K562 (cell line): ENCODE measurements around the gene PAIP1. TPM values are rescaled to one million over a fixed set of nuclear protein-coding genes. Genes with fewer than 3 reads are reported as not detected.
A peak's percentile ranks its signal among the peaks of the same experiment; 100 is the strongest.

ENCODE experiments used
- ATAC-seq: fragments of 200-7000 bp; cut with Tn5 transposase; 3 replicates; pipeline ENCODE4 v1.9.1; 2020; ENCODE audit warnings: moderate library complexity
- BruUV-seq: library from RNA; stranded (reverse); fragments of 400-500 nt; replicated peaks from 2 replicates; lab custom pipeline; 2021; lab: Mats Ljungman, UMichigan
- CTCF ChIA-PET: fragments of 300-600 bp; formaldehyde crosslinking; extraction: SDS; loops from one replicate; lab custom pipeline; 2021; ENCODE audit warnings: low intra/inter-chr PET ratio; lab: Yijun Ruan, JAX
- POLR2A ChIA-PET: fragments of 300-600, 350-650 bp; sonication (Branson Sonifier 250); formaldehyde crosslinking; extraction: SDS; loops from one replicate; lab custom pipeline; 2021; ENCODE audit warnings: antibody characterized with exemption, inconsistent platforms; lab: Yijun Ruan, JAX
- DNase-seq, 4 experiments: peaks; one replicate each; pipeline versions ENCODE4 v3.0.0 to v3.0.0-alpha.2; 2011 to 2018; ENCODE audit warnings: low spot score in 3 of 4, mixed read lengths in 3 of 4; ENCODE audit errors: extremely low read depth in 1 of 4
- FAIRE-seq: peaks from 2 replicates; lab custom pipeline; 2011; peaks lifted over from hg19 to GRCh38; lab: Jason Lieb, UNC
- H2AFZ ChIP-seq: 2 replicates; pipeline ENCODE4 v1.6.0; 2011; ENCODE audit warnings: low read depth, low read length, control low read depth, inconsistent platforms
- H3K27ac ChIP-seq: fragments of 200-600 bp; 3 replicates; pipeline ENCODE4 v1.8.0; 2011; ENCODE audit warnings: low read depth, mild to moderate bottlenecking, control low read depth, inconsistent platforms, low read length, moderate library complexity, mixed read lengths; ENCODE audit errors: extremely low read depth
- H3K27me3 ChIP-seq, 2 experiments: fragments of 300-600 bp in 1 of 2; 2 replicates in 1 of 2; 3 replicates in 1 of 2; pipeline versions ENCODE4 v1.6.0 to v1.8.0; 2011; ENCODE audit warnings: inconsistent platforms in 2 of 2, low read length in 2 of 2, mild to moderate bottlenecking in 1 of 2, mixed read lengths in 1 of 2, moderate library complexity in 1 of 2; ENCODE audit not compliant: control insufficient read depth in 2 of 2, insufficient read depth in 2 of 2
- H3K36me3 ChIP-seq: fragments of 300-600 bp; 3 replicates; pipeline ENCODE4 v1.8.0; 2011; ENCODE audit warnings: mild to moderate bottlenecking, low read length, inconsistent platforms; ENCODE audit not compliant: control insufficient read depth, insufficient read depth
- H3K4me1 ChIP-seq, 2 experiments: fragments of 200-600 bp in 1 of 2; replicated peaks in 1 of 2; 2 replicates in 1 of 2; 3 replicates in 1 of 2; pipeline versions ENCODE4 v1.5.1 to v1.8.0; 2011; ENCODE audit warnings: inconsistent platforms in 2 of 2, low read length in 2 of 2, mild to moderate bottlenecking in 1 of 2, mixed read lengths in 1 of 2, moderate library complexity in 1 of 2; ENCODE audit not compliant: control insufficient read depth in 2 of 2, insufficient read depth in 2 of 2
- H3K4me2 ChIP-seq: 2 replicates; pipeline ENCODE4 v1.6.1; 2011; ENCODE audit warnings: low read length, control low read depth, inconsistent platforms, mixed read lengths; ENCODE audit not compliant: insufficient read depth
- H3K4me3 ChIP-seq: fragments of 200-600 bp; sonication (generic), shearing (Covaris generic); 2 replicates; pipeline ENCODE4 v1.5.1; 2016; ENCODE audit warnings: control low read depth, inconsistent platforms
- H3K79me2 ChIP-seq: fragments of 200-600 bp; 3 replicates; pipeline ENCODE4 v1.8.0; 2011; ENCODE audit warnings: low read length, inconsistent platforms; ENCODE audit not compliant: control insufficient read depth, insufficient read depth
- H3K9ac ChIP-seq, 2 experiments: 2 replicates each; pipeline versions ENCODE4 v1.6.0 to v1.6.1; 2011; ENCODE audit warnings: low read depth in 2 of 2, low read length in 2 of 2, control low read depth in 1 of 2, inconsistent platforms in 1 of 2, mild to moderate bottlenecking in 1 of 2, mixed read lengths in 1 of 2; ENCODE audit not compliant: insufficient read depth in 1 of 2
- H3K9me1 ChIP-seq: one replicate; pipeline ENCODE4 v1.6.0; 2011; ENCODE audit warnings: inconsistent platforms, mild to moderate bottlenecking, low read length, moderate library complexity; ENCODE audit not compliant: control insufficient read depth, insufficient read depth
- H3K9me3 ChIP-seq: replicated peaks from 2 replicates; pipeline ENCODE4 v1.5.1; 2011; ENCODE audit warnings: low read depth, low read length, inconsistent platforms; ENCODE audit not compliant: control insufficient read depth, insufficient read depth
- H4K20me1 ChIP-seq: replicated peaks from 2 replicates; pipeline ENCODE4 v1.6.1; 2011; ENCODE audit warnings: low read length, inconsistent platforms, mixed read lengths; ENCODE audit not compliant: control insufficient read depth, insufficient read depth
- CBX1 ChIP-seq: sonication (generic); IDR thresholded peaks from 2 replicates; pipeline ENCODE4 v1.6.1; 2016; ENCODE audit warnings: antibody characterized with exemption, low read depth, mild to moderate bottlenecking
- CCAR2 ChIP-seq: fragments of 200-400 bp; formaldehyde crosslinking; IDR thresholded peaks from 2 replicates; pipeline ENCODE4 v1.6.1; 2017; ENCODE audit warnings: mild to moderate bottlenecking, low read depth, low read length
- HDAC3 ChIP-seq: fragments of 450-650 bp; IDR thresholded peaks from 2 replicates; pipeline ENCODE4 v1.6.1; 2018; ENCODE audit warnings: borderline replicate concordance, mild to moderate bottlenecking, moderate library complexity; ENCODE audit not compliant: partially characterized antibody
- KDM5B ChIP-seq: fragments of 200-600 bp; sonication (generic); IDR thresholded peaks from 2 replicates; pipeline ENCODE4 v1.6.1; 2012; ENCODE audit warnings: low read depth, mild to moderate bottlenecking, moderate library complexity, low read length, control low read depth, inconsistent platforms; ENCODE audit not compliant: insufficient replicate concordance
- MAFF ChIP-seq: IDR thresholded peaks from 2 replicates; pipeline ENCODE4 v1.6.1; 2012; ENCODE audit warnings: low read length, improper control_type of control experiment
- POU5F1 ChIP-seq: fragments of 150-350 bp; IDR thresholded peaks from 2 replicates; pipeline ENCODE4 v1.6.1; 2014; ENCODE audit warnings: borderline replicate concordance, low read length, low read depth, mild to moderate bottlenecking; ENCODE audit not compliant: partially characterized antibody
- SRSF3 ChIP-seq: fragments of 200-400 bp; formaldehyde crosslinking; IDR thresholded peaks from 2 replicates; pipeline ENCODE4 v1.6.1; 2016; ENCODE audit warnings: mild to moderate bottlenecking, low read length, moderate library complexity; ENCODE audit not compliant: insufficient read depth
- U2AF1 ChIP-seq: fragments of 200-400 bp; formaldehyde crosslinking; optimal IDR thresholded peaks from 2 replicates; pipeline ENCODE3; 2017; ENCODE audit warnings: mild to moderate bottlenecking, low read depth, low read length, moderate library complexity
- ZC3H4 ChIP-seq: sonication (generic); formaldehyde crosslinking; IDR thresholded peaks from 2 replicates; pipeline ENCODE4 v1.9.0; 2021; ENCODE audit warnings: missing genetic modification reagents, borderline replicate concordance
- ZNF316 ChIP-seq: fragments of 450-650 bp; IDR thresholded peaks from 2 replicates; pipeline ENCODE4 v1.6.1; 2016
- ZNF57 ChIP-seq: fragments of 450-650 bp; formaldehyde crosslinking; IDR thresholded peaks from 2 replicates; pipeline ENCODE4 v1.4.0; 2020; ENCODE audit warnings: mild to moderate bottlenecking, moderate library complexity
- WGBS: fragments of 100-300 bp; shearing (Covaris generic); methylation state at CpG from one replicate; pipeline ENCODE4 v1.1.6; 2016; ENCODE audit warnings: low coverage, mixed read lengths; ENCODE audit not compliant: insufficient coverage; ENCODE audit errors: missing lambda C conversion rate; 5-methylcytosine and 5-hydroxymethylcytosine counted together
- in situ Hi-C: fragments of 300-500 bp; cut with MboI; formaldehyde crosslinking; loops from 4 replicates; pipeline ENCODE4 v1.15.0; 2018; ENCODE audit warnings: inconsistent platforms, mixed read lengths
- intact Hi-C: fragments of 100-400 bp; cut with micrococcal nuclease; formaldehyde crosslinking; loops from 2 replicates; pipeline ENCODE4 v1.14.2; 2022
- polyA plus RNA-seq, 8 experiments: library from polyadenylated mRNA; depleted of rRNA in 4 of 8; stranded (reverse) in 5 of 8; unstranded in 3 of 8; fragments of >200 nt; fragmentation: Nextera tagmentation in 2 of 8; fragmentation: Illumina TruSeq in 1 of 8; extraction: Ambion mirVana in 2 of 8; extraction: Trizol in 1 of 8; gene quantifications; 2 replicates each; pipeline versions ENCODE4 v1.2.1 to v1.2.3, GENCODE V29; 2011 to 2014; ENCODE audit warnings: inconsistent platforms in 1 of 8, missing spikeins in 1 of 8
- total RNA-seq, 7 experiments: library from RNA; depleted of rRNA in 6 of 7; stranded (reverse); fragments of >200 nt in 6 of 7; fragmentation: Illumina TruSeq in 2 of 7; extraction: Trizol in 2 of 7; gene quantifications; 2 replicates each; pipeline versions ENCODE4 v1.2.1 to v1.2.3, GENCODE V29; 2011 to 2021; ENCODE audit warnings: low replicate concordance in 1 of 7
- TF ChIP-seq, protein P1 (sequence below): fragments of 450-650 bp; formaldehyde crosslinking; IDR thresholded peaks from 2 replicates; pipeline ENCODE4 v1.4.0; 2022; ENCODE audit warnings: missing genetic modification characterization
- TF ChIP-seq, protein P2 (sequence below): sonication (generic); formaldehyde crosslinking; IDR thresholded peaks from 2 replicates; pipeline ENCODE4 v1.8.0; 2022; ENCODE audit warnings: mild to moderate bottlenecking, low read depth, missing genetic modification reagents
- TF ChIP-seq, protein P3 (sequence below): fragments of 250-450 bp; sonication (Bioruptor Pico); IDR thresholded peaks from 2 replicates; pipeline ENCODE4 v1.4.0; 2020; ENCODE audit warnings: borderline replicate concordance
- TF ChIP-seq, protein P4 (sequence below): IDR thresholded peaks from 3 replicates; pipeline ENCODE4 v1.6.1; 2011; ENCODE audit warnings: borderline replicate concordance, mild to moderate bottlenecking; ENCODE audit not compliant: insufficient read length, insufficient read depth

PAIP1 gene
- total and polyA plus RNA-seq, 9 of the 15 experiments (the other 6 are each of a cell fraction or from before 2014, with no cell fraction given), result 51.7 to 181 (median 102) TPM

DNA sequence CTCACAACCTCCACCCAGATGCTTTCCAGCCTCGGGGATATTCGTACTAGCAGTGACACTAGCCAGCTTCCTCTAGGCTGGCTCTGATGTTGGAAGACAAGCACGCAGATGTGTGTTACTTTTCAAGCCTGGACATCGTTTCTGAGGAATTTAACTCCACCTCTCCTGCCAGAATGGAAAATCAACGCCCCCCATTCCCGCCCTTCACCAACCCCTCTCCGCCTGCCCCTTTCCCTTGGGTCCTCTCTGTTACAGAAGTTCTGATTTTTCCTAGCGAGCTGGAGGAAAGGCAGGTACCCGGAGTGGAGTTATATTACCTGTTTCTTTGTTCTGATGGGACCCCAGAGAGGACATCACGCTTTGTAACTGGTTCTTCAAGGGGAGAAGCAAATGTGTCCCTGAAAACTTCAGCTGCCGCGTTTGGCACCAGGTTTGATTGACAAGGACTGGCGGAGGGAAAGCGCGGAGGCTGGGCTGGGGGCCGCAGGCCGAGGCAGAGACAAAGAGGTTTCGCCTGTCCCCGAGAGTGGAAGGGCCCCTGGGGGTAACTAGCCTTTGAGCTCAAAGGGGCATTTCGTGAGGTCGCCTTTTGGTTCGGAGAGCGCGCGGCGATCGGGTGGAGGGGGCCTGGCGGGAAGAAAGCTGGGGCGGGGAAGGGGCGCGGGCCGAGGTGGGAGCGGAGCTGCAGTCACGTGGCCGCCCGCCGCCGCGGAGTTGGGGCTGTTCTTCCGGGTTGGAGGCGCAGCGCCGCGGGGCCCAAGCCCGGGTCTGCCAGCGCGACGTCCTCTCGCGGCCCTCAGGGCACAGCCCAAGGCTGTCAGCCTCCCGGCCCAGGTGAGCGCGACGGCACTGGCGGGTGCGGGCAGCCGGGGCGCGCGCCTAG is 45.8 kb upstream of the PAIP1 start, which contains the start of gene NNT:
Gene NNT (plus strand): TSS at position 720 of the 883 bp plus-strand sequence. CDS start 6,016 bp downstream, outside the sequence.
- Histone ChIP-seq H3K79me2 (peaks cover 53% of the 10 kb centered on the region), H3K27me3 (no peaks in the 10 kb centered on the region), H3K9me3 (no peaks in the 10 kb centered on the region), H3K36me3 (peaks cover 10% of the 10 kb centered on the region; the same call in 2 of the 3 replicates), H3K4me1 (peaks cover 18% of the 10 kb centered on the region in 2 experiments), H4K20me1 (no peaks in the 10 kb centered on the region), H3K4me2 (peak within 1 kb of the TSS; percentile 82), H2AFZ (peak within 1 kb of the TSS; percentile 91), H3K9ac (peak within 1 kb of the TSS; percentile 93 to 98), H3K27ac (peak within 1 kb of the TSS; percentile 91), H3K9me1 (no peaks in the 10 kb centered on the region), H3K4me3 (peak within 1 kb of the TSS; percentile 60)
- in situ Hi-C loops (no loop called here), intact Hi-C loops (loop anchor here (1.0 to 10.0 kb wide), 6 partner anchors 14 to 528 kb away; partner anchors contain the start of genes C5orf34, PAIP1 and TMEM267)
- ChIA-PET CTCF (interaction anchor here (0.6 kb wide), 1 partner anchor 497 kb away, joined by 8 read pairs; no protein-coding TSS in a partner anchor), POLR2A (interaction anchor here (0.7 to 1.9 kb wide), 12 partner anchors 12 to 1248 kb away, joined by 3 to 9 read pairs (median 4); partner anchors contain the start of gene TMEM267)
- DNase-seq (peak; percentile 83 to 89 (median 86)), ATAC-seq (peak; percentile 84), FAIRE-seq (no peak)
- TSS peak; percentile 65 for BruUV-seq
- under 1% methylated on average over 36 of the region's 60 CpGs for WGBS
- TF ChIP-seq, protein P1, sequence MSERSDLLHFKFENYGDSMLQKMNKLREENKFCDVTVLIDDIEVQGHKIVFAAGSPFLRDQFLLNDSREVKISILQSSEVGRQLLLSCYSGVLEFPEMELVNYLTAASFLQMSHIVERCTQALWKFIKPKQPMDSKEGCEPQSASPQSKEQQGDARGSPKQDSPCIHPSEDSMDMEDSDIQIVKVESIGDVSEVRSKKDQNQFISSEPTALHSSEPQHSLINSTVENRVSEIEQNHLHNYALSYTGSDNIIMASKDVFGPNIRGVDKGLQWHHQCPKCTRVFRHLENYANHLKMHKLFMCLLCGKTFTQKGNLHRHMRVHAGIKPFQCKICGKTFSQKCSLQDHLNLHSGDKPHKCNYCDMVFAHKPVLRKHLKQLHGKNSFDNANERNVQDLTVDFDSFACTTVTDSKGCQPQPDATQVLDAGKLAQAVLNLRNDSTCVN (CRISPR knock-in tag), result no peak
- TF ChIP-seq, protein P2, sequence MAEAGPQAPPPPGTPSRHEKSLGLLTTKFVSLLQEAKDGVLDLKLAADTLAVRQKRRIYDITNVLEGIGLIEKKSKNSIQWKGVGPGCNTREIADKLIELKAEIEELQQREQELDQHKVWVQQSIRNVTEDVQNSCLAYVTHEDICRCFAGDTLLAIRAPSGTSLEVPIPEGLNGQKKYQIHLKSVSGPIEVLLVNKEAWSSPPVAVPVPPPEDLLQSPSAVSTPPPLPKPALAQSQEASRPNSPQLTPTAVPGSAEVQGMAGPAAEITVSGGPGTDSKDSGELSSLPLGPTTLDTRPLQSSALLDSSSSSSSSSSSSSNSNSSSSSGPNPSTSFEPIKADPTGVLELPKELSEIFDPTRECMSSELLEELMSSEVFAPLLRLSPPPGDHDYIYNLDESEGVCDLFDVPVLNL (CRISPR knock-in tag), result no peak
- TF ChIP-seq SRSF3, result no peak
- TF ChIP-seq, protein P3, sequence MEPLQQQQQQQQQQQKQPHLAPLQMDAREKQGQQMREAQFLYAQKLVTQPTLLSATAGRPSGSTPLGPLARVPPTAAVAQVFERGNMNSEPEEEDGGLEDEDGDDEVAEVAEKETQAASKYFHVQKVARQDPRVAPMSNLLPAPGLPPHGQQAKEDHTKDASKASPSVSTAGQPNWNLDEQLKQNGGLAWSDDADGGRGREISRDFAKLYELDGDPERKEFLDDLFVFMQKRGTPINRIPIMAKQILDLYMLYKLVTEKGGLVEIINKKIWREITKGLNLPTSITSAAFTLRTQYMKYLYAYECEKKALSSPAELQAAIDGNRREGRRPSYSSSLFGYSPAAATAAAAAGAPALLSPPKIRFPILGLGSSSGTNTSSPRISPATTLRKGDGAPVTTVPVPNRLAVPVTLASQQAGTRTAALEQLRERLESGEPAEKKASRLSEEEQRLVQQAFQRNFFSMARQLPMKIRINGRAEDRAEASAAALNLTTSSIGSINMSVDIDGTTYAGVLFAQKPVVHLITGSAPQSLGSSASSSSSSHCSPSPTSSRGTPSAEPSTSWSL (CRISPR knock-in tag), result no peak
- no peak for TF ChIP-seq ZC3H4
- no peak for TF ChIP-seq HDAC3
- TF ChIP-seq CBX1, result peak; percentile 48
- TF ChIP-seq, protein P4, sequence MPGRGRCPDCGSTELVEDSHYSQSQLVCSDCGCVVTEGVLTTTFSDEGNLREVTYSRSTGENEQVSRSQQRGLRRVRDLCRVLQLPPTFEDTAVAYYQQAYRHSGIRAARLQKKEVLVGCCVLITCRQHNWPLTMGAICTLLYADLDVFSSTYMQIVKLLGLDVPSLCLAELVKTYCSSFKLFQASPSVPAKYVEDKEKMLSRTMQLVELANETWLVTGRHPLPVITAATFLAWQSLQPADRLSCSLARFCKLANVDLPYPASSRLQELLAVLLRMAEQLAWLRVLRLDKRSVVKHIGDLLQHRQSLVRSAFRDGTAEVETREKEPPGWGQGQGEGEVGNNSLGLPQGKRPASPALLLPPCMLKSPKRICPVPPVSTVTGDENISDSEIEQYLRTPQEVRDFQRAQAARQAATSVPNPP, result no peak
- no peak for TF ChIP-seq CCAR2
- TF ChIP-seq ZNF57, result no peak
- no peak for TF ChIP-seq POU5F1
- TF ChIP-seq MAFF, result no peak
- peak; percentile 75 for TF ChIP-seq KDM5B
- TF ChIP-seq ZNF316, result no peak
- TF ChIP-seq U2AF1, result no peak
